Measurements from ENCODE around the gene PDIA5.

DNA sequence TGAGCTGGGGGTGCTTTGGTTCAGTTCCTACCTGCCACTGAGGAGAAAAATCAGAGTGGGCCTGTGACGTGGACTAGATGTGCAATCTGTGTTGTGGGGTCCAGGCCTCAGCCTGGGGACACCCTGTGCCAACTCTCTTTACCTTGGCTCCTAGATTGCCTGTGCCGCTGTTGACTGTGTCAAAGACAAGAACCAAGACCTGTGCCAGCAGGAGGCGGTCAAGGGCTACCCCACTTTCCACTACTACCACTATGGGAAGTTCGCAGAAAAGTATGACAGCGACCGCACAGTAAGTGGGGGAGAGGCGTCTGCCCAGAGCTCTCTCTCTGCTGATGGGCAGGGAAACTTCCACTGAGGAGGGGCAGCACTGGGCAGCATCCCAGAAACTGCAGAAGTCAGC lies 94.3 kb downstream of the PDIA5 start:
- TF ChIP-seq, protein P1, sequence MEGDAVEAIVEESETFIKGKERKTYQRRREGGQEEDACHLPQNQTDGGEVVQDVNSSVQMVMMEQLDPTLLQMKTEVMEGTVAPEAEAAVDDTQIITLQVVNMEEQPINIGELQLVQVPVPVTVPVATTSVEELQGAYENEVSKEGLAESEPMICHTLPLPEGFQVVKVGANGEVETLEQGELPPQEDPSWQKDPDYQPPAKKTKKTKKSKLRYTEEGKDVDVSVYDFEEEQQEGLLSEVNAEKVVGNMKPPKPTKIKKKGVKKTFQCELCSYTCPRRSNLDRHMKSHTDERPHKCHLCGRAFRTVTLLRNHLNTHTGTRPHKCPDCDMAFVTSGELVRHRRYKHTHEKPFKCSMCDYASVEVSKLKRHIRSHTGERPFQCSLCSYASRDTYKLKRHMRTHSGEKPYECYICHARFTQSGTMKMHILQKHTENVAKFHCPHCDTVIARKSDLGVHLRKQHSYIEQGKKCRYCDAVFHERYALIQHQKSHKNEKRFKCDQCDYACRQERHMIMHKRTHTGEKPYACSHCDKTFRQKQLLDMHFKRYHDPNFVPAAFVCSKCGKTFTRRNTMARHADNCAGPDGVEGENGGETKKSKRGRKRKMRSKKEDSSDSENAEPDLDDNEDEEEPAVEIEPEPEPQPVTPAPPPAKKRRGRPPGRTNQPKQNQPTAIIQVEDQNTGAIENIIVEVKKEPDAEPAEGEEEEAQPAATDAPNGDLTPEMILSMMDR (conservative IDR thresholded peaks at IDR 0.05; ENCODE audit: low read length) = peak; percentile 23; the same call in 1 of the 2 replicates
- no peak for TF ChIP-seq EZH2phosphoT487 (IDR thresholded peaks at IDR 0.05; ENCODE audit: borderline replicate concordance)

Data from Loucy (cell line).